AG04449 (cell line): Measurements from ENCODE around the gene ALKBH6.

ENCODE experiments used
- CTCF ChIA-PET: fragments of 350-600 bp; formaldehyde crosslinking; extraction: SDS; loops from one replicate; lab custom pipeline; 2021; ENCODE audit warnings: antibody characterized with exemption; lab: Yijun Ruan, JAX
- POLR2A ChIA-PET: fragments of 400-600, 350-600 bp; formaldehyde crosslinking; extraction: SDS; loops from one replicate; lab custom pipeline; 2020; ENCODE audit warnings: antibody characterized with exemption, inconsistent platforms; lab: Yijun Ruan, JAX
- DNase-seq: peaks from one replicate; pipeline ENCODE4 v3.0.0-alpha.2; 2010; ENCODE audit warnings: low read depth, low spot score
- H3K4me3 ChIP-seq: 2 replicates; pipeline ENCODE4 v1.5.1; 2011; ENCODE audit warnings: low read depth, mild to moderate bottlenecking, control low read depth, low read length
- TF ChIP-seq, protein P1 (sequence below): IDR thresholded peaks from one replicate; pipeline ENCODE4 v1.5.1; 2011; ENCODE audit warnings: mild to moderate bottlenecking, moderate library complexity, low read length, control low read depth, inconsistent platforms; ENCODE audit not compliant: insufficient read depth; ENCODE audit errors: missing control alignments

ALKBH6 gene

DNA sequence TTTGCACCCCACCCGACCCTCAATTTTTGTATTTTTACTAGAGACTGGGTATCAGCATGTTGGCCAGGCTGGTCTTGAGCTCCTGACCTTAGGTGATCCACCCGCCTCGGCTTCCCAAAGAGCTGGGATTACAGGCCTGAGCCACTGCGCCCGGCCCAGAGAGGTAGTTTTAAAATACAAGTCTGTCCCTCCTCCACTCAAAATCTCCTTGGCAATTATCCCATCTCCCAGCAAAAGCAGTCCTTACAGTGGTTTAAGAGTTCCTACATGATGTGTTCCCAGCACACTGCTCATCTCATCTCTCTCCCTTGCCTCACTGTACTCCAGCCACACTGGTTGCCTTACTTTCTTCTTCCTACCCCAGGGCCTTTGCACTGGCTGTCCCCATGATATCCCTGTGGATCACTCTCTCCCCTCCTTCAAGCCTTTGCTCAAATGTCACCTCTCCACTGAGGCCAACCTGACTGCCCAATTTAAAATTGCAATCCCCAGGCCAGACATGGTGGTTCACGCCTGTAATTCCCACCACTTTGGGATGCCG is 53.5 kb downstream of the ALKBH6 start:
- ChIA-PET POLR2A (no interaction called here), CTCF (interaction anchor here (1.2 kb wide), 1 partner anchor 31 kb away, joined by 3 read pairs; no protein-coding TSS in a partner anchor)
- TF ChIP-seq, protein P1, sequence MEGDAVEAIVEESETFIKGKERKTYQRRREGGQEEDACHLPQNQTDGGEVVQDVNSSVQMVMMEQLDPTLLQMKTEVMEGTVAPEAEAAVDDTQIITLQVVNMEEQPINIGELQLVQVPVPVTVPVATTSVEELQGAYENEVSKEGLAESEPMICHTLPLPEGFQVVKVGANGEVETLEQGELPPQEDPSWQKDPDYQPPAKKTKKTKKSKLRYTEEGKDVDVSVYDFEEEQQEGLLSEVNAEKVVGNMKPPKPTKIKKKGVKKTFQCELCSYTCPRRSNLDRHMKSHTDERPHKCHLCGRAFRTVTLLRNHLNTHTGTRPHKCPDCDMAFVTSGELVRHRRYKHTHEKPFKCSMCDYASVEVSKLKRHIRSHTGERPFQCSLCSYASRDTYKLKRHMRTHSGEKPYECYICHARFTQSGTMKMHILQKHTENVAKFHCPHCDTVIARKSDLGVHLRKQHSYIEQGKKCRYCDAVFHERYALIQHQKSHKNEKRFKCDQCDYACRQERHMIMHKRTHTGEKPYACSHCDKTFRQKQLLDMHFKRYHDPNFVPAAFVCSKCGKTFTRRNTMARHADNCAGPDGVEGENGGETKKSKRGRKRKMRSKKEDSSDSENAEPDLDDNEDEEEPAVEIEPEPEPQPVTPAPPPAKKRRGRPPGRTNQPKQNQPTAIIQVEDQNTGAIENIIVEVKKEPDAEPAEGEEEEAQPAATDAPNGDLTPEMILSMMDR: no peak
- no peak overlapping the region for H3K4me3 ChIP-seq
- no peak for DNase-seq

DNA sequence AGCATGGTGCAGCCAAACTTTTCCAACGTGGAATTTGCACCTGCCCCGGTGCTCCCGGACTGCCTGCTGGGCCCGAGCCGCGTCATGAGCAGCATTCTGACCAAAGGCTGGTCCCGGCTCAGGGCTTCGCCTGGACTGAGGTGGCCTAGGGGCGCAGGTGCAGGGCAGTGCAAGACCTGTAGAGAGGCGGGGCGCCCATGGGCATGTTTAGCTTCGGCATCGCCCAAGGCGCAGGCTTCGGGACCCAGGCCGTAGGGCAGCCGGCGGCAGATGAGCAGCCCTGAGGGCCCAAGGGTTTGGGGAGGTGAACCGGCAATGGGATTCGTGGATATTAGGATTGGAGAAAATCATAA is 54.1 kb downstream of the ALKBH6 start:
- H3K4me3 ChIP-seq: no peak overlapping the region

More for the DNA sequence above, 54.1 kb downstream of the ALKBH6 start:
- no peak for DNase-seq
- ChIA-PET POLR2A (no interaction called here), CTCF (interaction anchor here (1.2 kb wide), 1 partner anchor 32 kb away, joined by 3 read pairs; no protein-coding TSS in a partner anchor)
- TF ChIP-seq, protein P1: no peak
